HCT116 (cell line): Measurements from ENCODE around the gene USP12. TPM values are rescaled to one million over a fixed set of nuclear protein-coding genes. Genes with fewer than 3 reads are reported as not detected.

Experiments used
- ATAC-seq: fragments of 200-7000 bp; cut with Tn5 transposase; 2 replicates; pipeline ENCODE4 v1.9.1; 2020; ENCODE audit warnings: mild to moderate bottlenecking, moderate library complexity
- BruUV-seq: library from RNA; stranded (reverse); fragments of 400-500 nt; replicated peaks from 2 replicates; lab custom pipeline; 2021; lab: Mats Ljungman, UMichigan
- CTCF ChIA-PET: fragments of 300-600 bp; sonication (Branson Sonifier 250); formaldehyde crosslinking; loops from one replicate; lab custom pipeline; 2021; ENCODE audit warnings: antibody characterized with exemption; lab: Charles Lee
- POLR2A ChIA-PET: fragments of 300-600, 350-600 bp; sonication (Branson Sonifier 250); formaldehyde crosslinking; loops from one replicate; lab custom pipeline; 2021; ENCODE audit warnings: antibody characterized with exemption; lab: Charles Lee
- RAD21 ChIA-PET, 2 experiments: fragments of 300-600 bp; sonication (Branson Sonifier 250); formaldehyde crosslinking; loops; one replicate each; lab custom pipeline; 2023; ENCODE audit warnings: low total read pairs in 2 of 2; ENCODE audit not compliant: uncharacterized antibody in 2 of 2, unreplicated experiment in 2 of 2, low non-redundant PET in 1 of 2; lab: Charles Lee
- DNase-seq: peaks from one replicate; pipeline ENCODE4 v3.0.0-alpha.2; 2010; ENCODE audit warnings: low read depth, low spot score
- H2AFZ ChIP-seq: fragments of 200-600 bp; shearing (Covaris generic), sonication (generic); 2 replicates; pipeline ENCODE4 v1.6.1; 2017; ENCODE audit warnings: low read depth, mixed run types, mixed read lengths, antibody characterized with exemption, low read length; ENCODE audit not compliant: poor library complexity, severe bottlenecking
- H3K27ac ChIP-seq: 2 replicates; pipeline ENCODE4 v1.5.1; 2012; ENCODE audit warnings: low read depth, low read length
- H3K27me3 ChIP-seq: fragments of 200-600 bp; sonication (generic); 2 replicates; pipeline ENCODE4 v1.6.1; 2016; ENCODE audit warnings: mixed run types, low read length, mixed read lengths; ENCODE audit not compliant: insufficient read depth
- H3K36me3 ChIP-seq, 2 experiments: fragments of 200-500 bp in 1 of 2; fragments of 200-600 bp in 1 of 2; sonication (Bioruptor generic) in 1 of 2; sonication (generic) in 1 of 2; 2 replicates each; pipeline versions ENCODE4 v1.5.1 to v1.6.1; 2014 to 2016; ENCODE audit warnings: low read length in 2 of 2, inconsistent platforms in 1 of 2, mixed read lengths in 1 of 2, mixed run types in 1 of 2; ENCODE audit not compliant: insufficient read depth in 2 of 2, control insufficient read depth in 1 of 2
- H3K4me1 ChIP-seq, 2 experiments: fragments of 200-600 bp in 1 of 2; sonication (generic) in 1 of 2; 2 replicates each; pipeline versions ENCODE4 v1.5.1 to v1.6.1; 2012 to 2017; ENCODE audit warnings: low read length in 2 of 2, inconsistent platforms in 1 of 2, mild to moderate bottlenecking in 1 of 2, mixed read lengths in 1 of 2, mixed run types in 1 of 2, moderate library complexity in 1 of 2; ENCODE audit not compliant: insufficient read depth in 2 of 2, control insufficient read depth in 1 of 2
- H3K4me2 ChIP-seq: fragments of 200-600 bp; sonication (generic); 2 replicates; pipeline ENCODE4 v1.6.1; 2017; ENCODE audit warnings: mixed run types, low read length, mixed read lengths
- H3K4me3 ChIP-seq, 2 experiments: fragments of 200-600 bp in 1 of 2; sonication (generic) in 1 of 2; replicated peaks in 1 of 2; 2 replicates each; pipeline ENCODE4 v1.5.1; 2011 to 2016; ENCODE audit warnings: low read length in 2 of 2, control low read depth in 1 of 2, low read depth in 1 of 2, mild to moderate bottlenecking in 1 of 2, mixed read lengths in 1 of 2, mixed run types in 1 of 2
- H3K79me2 ChIP-seq: fragments of 200-600 bp; sonication (generic); 2 replicates; pipeline ENCODE4 v1.6.1; 2017; ENCODE audit warnings: mild to moderate bottlenecking, mixed run types, low read length, moderate library complexity, mixed read lengths; ENCODE audit not compliant: insufficient read depth
- H3K9ac ChIP-seq: fragments of 200-600 bp; sonication (generic); 2 replicates; pipeline ENCODE4 v1.6.1; 2016; ENCODE audit warnings: low read length, mixed read lengths
- H3K9me2 ChIP-seq: fragments of 200-600 bp; sonication (generic), shearing (Covaris generic); 2 replicates; pipeline ENCODE4 v1.6.1; 2017; ENCODE audit warnings: mixed run types, mild to moderate bottlenecking, moderate library complexity; ENCODE audit not compliant: insufficient read depth
- H3K9me3 ChIP-seq, 2 experiments: fragments of 200-500 bp in 1 of 2; fragments of 200-600 bp in 1 of 2; sonication (Bioruptor generic) in 1 of 2; sonication (generic) in 1 of 2; 2 replicates each; pipeline ENCODE4 v1.6.1; 2014 to 2017; ENCODE audit warnings: low read length in 2 of 2, mixed read lengths in 2 of 2, inconsistent platforms in 1 of 2, low read depth in 1 of 2, mild to moderate bottlenecking in 1 of 2, mixed run types in 1 of 2, moderate library complexity in 1 of 2; ENCODE audit not compliant: control insufficient read depth in 1 of 2, insufficient read depth in 1 of 2
- H4K20me1 ChIP-seq: fragments of 200-600 bp; sonication (generic), shearing (Covaris generic); 2 replicates; pipeline ENCODE4 v1.6.1; 2017; ENCODE audit warnings: mixed run types, mild to moderate bottlenecking, moderate library complexity; ENCODE audit not compliant: insufficient read depth
- ATF3 ChIP-seq: IDR thresholded peaks from 2 replicates; pipeline ENCODE4 v1.6.1; 2012
- CBX3 ChIP-seq: IDR thresholded peaks from 2 replicates; pipeline ENCODE4 v1.6.1; 2012; ENCODE audit warnings: low read depth
- CEBPB ChIP-seq: IDR thresholded peaks from 2 replicates; pipeline ENCODE4 v1.6.1; 2012; ENCODE audit warnings: low read depth
- CTCF ChIP-seq, 3 experiments: fragments of 200-600 bp in 1 of 3; sonication (generic) in 1 of 3; IDR thresholded peaks in 2 of 3; conservative IDR thresholded peaks in 1 of 3; 2 replicates each; pipeline ENCODE4 v1.5.1; 2012 to 2017; ENCODE audit warnings: low read depth in 2 of 3, low read length in 2 of 3, antibody characterized with exemption in 1 of 3, borderline replicate concordance in 1 of 3, control low read depth in 1 of 3, mild to moderate bottlenecking in 1 of 3, mixed read lengths in 1 of 3, mixed run types in 1 of 3, moderate library complexity in 1 of 3; ENCODE audit not compliant: insufficient read depth in 1 of 3
- EGR1 ChIP-seq: IDR thresholded peaks from 2 replicates; pipeline ENCODE4 v1.6.1; 2012; ENCODE audit warnings: low read depth
- ELF1 ChIP-seq: IDR thresholded peaks from 2 replicates; pipeline ENCODE4 v1.6.1; 2012; ENCODE audit warnings: low read depth, borderline replicate concordance
- EZH2 ChIP-seq: fragments of 200-600 bp; sonication (generic); IDR thresholded peaks from 2 replicates; pipeline ENCODE4 v1.6.1; 2017; ENCODE audit warnings: antibody characterized with exemption, mixed run types
- FOSL1 ChIP-seq: IDR thresholded peaks from 2 replicates; pipeline ENCODE4 v1.6.1; 2012; ENCODE audit warnings: low read depth
- JUND ChIP-seq: IDR thresholded peaks from 2 replicates; pipeline ENCODE4 v1.6.1; 2012
- MAX ChIP-seq: IDR thresholded peaks from 2 replicates; pipeline ENCODE4 v1.6.1; 2012
- POLR2A ChIP-seq: IDR thresholded peaks from 2 replicates; pipeline ENCODE4 v1.7.0; 2011; ENCODE audit warnings: borderline replicate concordance; ENCODE audit not compliant: insufficient read depth, insufficient read length; ENCODE audit errors: extremely low read depth
- POLR2AphosphoS5 ChIP-seq: IDR thresholded peaks from 2 replicates; pipeline ENCODE4 v1.6.1; 2011; ENCODE audit warnings: mild to moderate bottlenecking, low read depth, low read length, moderate library complexity
- RAD21 ChIP-seq: IDR thresholded peaks from 2 replicates; pipeline ENCODE4 v1.6.1; 2012; ENCODE audit warnings: low read depth, mild to moderate bottlenecking
- REST ChIP-seq: IDR thresholded peaks from 2 replicates; pipeline ENCODE4 v1.6.1; 2012; ENCODE audit warnings: low read depth
- SP1 ChIP-seq: IDR thresholded peaks from 2 replicates; pipeline ENCODE4 v1.6.1; 2012; ENCODE audit warnings: low read depth
- SRF ChIP-seq: IDR thresholded peaks from 2 replicates; pipeline ENCODE4 v1.6.1; 2012; ENCODE audit warnings: low read depth
- TCF7L2 ChIP-seq: IDR thresholded peaks from 2 replicates; pipeline ENCODE4 v1.7.0; 2011; ENCODE audit warnings: borderline replicate concordance, inconsistent platforms; ENCODE audit not compliant: insufficient read depth, insufficient read length; ENCODE audit errors: extremely low read depth
- YY1 ChIP-seq: IDR thresholded peaks from 2 replicates; pipeline ENCODE4 v1.6.1; 2011; ENCODE audit warnings: low read length, low read depth, moderate library complexity, mild to moderate bottlenecking; ENCODE audit not compliant: insufficient replicate concordance; ENCODE audit errors: extremely low read depth
- ZFX ChIP-seq: fragments of 450-650 bp; IDR thresholded peaks from 2 replicates; pipeline ENCODE4 v1.6.1; 2017
- ZNF274 ChIP-seq: fragments of 200-500 bp; sonication (Bioruptor generic); IDR thresholded peaks from 2 replicates; pipeline ENCODE4 v1.6.1; 2014; ENCODE audit warnings: mild to moderate bottlenecking, low read depth, low read length, inconsistent platforms
- intact Hi-C: fragments of 100-400 bp; cut with micrococcal nuclease; formaldehyde crosslinking; loops from 2 replicates; pipeline ENCODE4 v1.10.0; 2022
- total RNA-seq: library from RNA; stranded (reverse); gene quantifications from one replicate; pipeline ENCODE4 v1.2.1, GENCODE V29; 2021; ENCODE audit not compliant: unreplicated experiment

USP12 gene
- total RNA-seq, 1 experiment from 2014 or later = 28.3 TPM

GRCh38 chr13:27135023-27135422, 36.6 kb downstream of the USP12 start:
- Histone ChIP-seq H2AFZ (no peak overlapping the region), H3K4me2 (no peak overlapping the region)
- ATAC-seq = 0 out of 2 replicates have a peak, but pooled peaks have one; percentile 44
- TF ChIP-seq EZH2 (no peak), CBX3 (no peak), EGR1 (no peak), YY1 (no peak), MAX (no peak), JUND (no peak), RAD21 (no peak), FOSL1 (no peak), ZNF274 (no peak), POLR2AphosphoS5 (no peak), CEBPB (no peak), SP1 (no peak), ZFX (no peak), POLR2A (no peak), REST (no peak), TCF7L2 (no peak), CTCF (IDR thresholded peaks at IDR 0.05 in 2 of 3, conservative IDR thresholded peaks at IDR 0.05 in 1 of 3; ENCODE audit: borderline replicate concordance in 1 of 3, insufficient read depth in 1 of 3, low read depth in 2 of 3, low read length in 2 of 3) (no peak), ELF1 (no peak), ATF3 (no peak), SRF (no peak)
- TF ChIP-seq, all 23 proteins: peak for 0
- Histone ChIP-seq H3K9me3 (no peaks in the 10 kb centered on the region), H3K27me3 (no peaks in the 10 kb centered on the region), H3K4me3 (no peak overlapping the region), H3K4me1 (peaks cover 13 to 31% of the 10 kb centered on the region in 2 experiments), H4K20me1 (peaks cover 5% of the 10 kb centered on the region; the same call in 1 of the 2 replicates), H3K27ac (no peak overlapping the region), H3K9ac (no peak overlapping the region), H3K79me2 (peaks cover 94% of the 10 kb centered on the region), H3K36me3 (no peaks in the 10 kb centered on the region), H3K9me2 (no peaks in the 10 kb centered on the region)
- BruUV-seq = no TSS peak
- ChIA-PET RAD21 (no interaction called here), CTCF (no interaction called here), POLR2A (no interaction called here)
- intact Hi-C loops = no loop called here
- no peak for DNase-seq
